CD14-positive monocyte (primary cell): ENCODE data around the gene TECPR2. TPM values are rescaled to one million over a fixed set of nuclear protein-coding genes. Genes with fewer than 3 reads are reported as not detected.

Experiments used
- DNase-seq, 3 donors: peaks; one replicate each; pipeline ENCODE4 v3.0.0-alpha.2; 2011 to 2022
- H2AFZ ChIP-seq: 2 replicates; pipeline ENCODE4 v1.6.0; 2012; ENCODE audit warnings: mild to moderate bottlenecking, low read depth, low read length, inconsistent platforms; ENCODE audit not compliant: insufficient read depth, poor library complexity, severe bottlenecking
- H3K27ac ChIP-seq, 2 donors: 1 replicate in 1 of 2; 2 replicates in 1 of 2; pipeline ENCODE4 v1.5.1; 2012 to 2013; ENCODE audit warnings: low read length in 2 of 2, control low read depth in 1 of 2, inconsistent platforms in 1 of 2, low read depth in 1 of 2, mild to moderate bottlenecking in 1 of 2
- H3K27me3 ChIP-seq, 2 donors: one replicate each; pipeline versions ENCODE4 v1.6.0 to v1.6.1; 2011 to 2013; ENCODE audit warnings: low read length in 2 of 2; ENCODE audit not compliant: control insufficient read depth in 2 of 2, insufficient read depth in 2 of 2
- H3K36me3 ChIP-seq, 2 donors: replicated peaks in 1 of 2; 1 replicate in 1 of 2; 2 replicates in 1 of 2; pipeline versions ENCODE4 v1.5.1 to v1.6.1; 2012 to 2013; ENCODE audit warnings: low read length in 2 of 2, control low read depth in 1 of 2, inconsistent platforms in 1 of 2, mild to moderate bottlenecking in 1 of 2; ENCODE audit not compliant: insufficient read depth in 2 of 2, control insufficient read depth in 1 of 2
- H3K4me1 ChIP-seq, 2 donors: 1 replicate in 1 of 2; 2 replicates in 1 of 2; pipeline versions ENCODE4 v1.5.1 to v1.6.1; 2012 to 2013; ENCODE audit warnings: low read length in 2 of 2, control low read depth in 1 of 2, inconsistent platforms in 1 of 2, mild to moderate bottlenecking in 1 of 2, moderate library complexity in 1 of 2; ENCODE audit not compliant: insufficient read depth in 2 of 2, control insufficient read depth in 1 of 2
- H3K4me2 ChIP-seq: replicated peaks from 2 replicates; pipeline ENCODE3; 2012; ENCODE audit warnings: low read length, moderate library complexity, mild to moderate bottlenecking; ENCODE audit not compliant: poor library complexity, severe bottlenecking; ENCODE audit errors: extremely low read depth
- H3K4me3 ChIP-seq, 3 experiments: fragments of 200-600 bp in 1 of 3; sonication (generic) in 1 of 3; replicated peaks in 1 of 3; 1 replicate in 2 of 3; 2 replicates in 1 of 3; pipeline ENCODE4 v1.5.1; 2011 to 2013; ENCODE audit warnings: low read length in 3 of 3, mild to moderate bottlenecking in 3 of 3, control low read depth in 2 of 3, low read depth in 2 of 3, inconsistent platforms in 1 of 3, moderate library complexity in 1 of 3
- H3K79me2 ChIP-seq: 2 replicates; pipeline ENCODE4 v1.6.0; 2012; ENCODE audit warnings: mild to moderate bottlenecking, control low read depth, inconsistent platforms, low read length, moderate library complexity; ENCODE audit not compliant: insufficient read depth
- H3K9ac ChIP-seq: 2 replicates; pipeline ENCODE4 v1.6.0; 2017; ENCODE audit warnings: low read length, mild to moderate bottlenecking; ENCODE audit not compliant: insufficient read depth, poor library complexity, severe bottlenecking
- H3K9me3 ChIP-seq, 2 donors: replicated peaks in 1 of 2; 1 replicate in 1 of 2; 2 replicates in 1 of 2; pipeline versions ENCODE4 v1.5.1 to v1.6.1; 2012 to 2013; ENCODE audit warnings: low read length in 2 of 2, control low read depth in 1 of 2; ENCODE audit not compliant: control insufficient read depth in 1 of 2, insufficient read depth in 1 of 2
- H4K20me1 ChIP-seq: 2 replicates; pipeline ENCODE4 v1.6.0; 2012; ENCODE audit warnings: mild to moderate bottlenecking, low read length, control low read depth, moderate library complexity; ENCODE audit not compliant: insufficient read depth
- H3K27ac Mint-ChIP-seq, 7 donors: one replicate each; pipeline ENCODE4 v1.8.0; 2020; ENCODE audit warnings: mild to moderate bottlenecking in 7 of 7, mixed read lengths in 7 of 7, moderate library complexity in 6 of 7, inconsistent platforms in 2 of 7
- H3K27me3 Mint-ChIP-seq, 3 donors: one replicate each; pipeline ENCODE4 v1.8.0; 2021 to 2022; ENCODE audit warnings: low read depth in 3 of 3, mild to moderate bottlenecking in 3 of 3, mixed read lengths in 3 of 3, moderate library complexity in 3 of 3, inconsistent platforms in 1 of 3
- H3K36me3 Mint-ChIP-seq, 2 donors: one replicate each; pipeline ENCODE4 v1.8.0; 2020; ENCODE audit warnings: mixed read lengths in 2 of 2, inconsistent platforms in 1 of 2, mild to moderate bottlenecking in 1 of 2
- H3K4me1 Mint-ChIP-seq: one replicate; pipeline ENCODE4 v1.8.0; 2020; ENCODE audit warnings: mild to moderate bottlenecking, mixed read lengths
- H3K4me3 Mint-ChIP-seq, 2 donors: one replicate each; pipeline ENCODE4 v1.8.0; 2020; ENCODE audit warnings: mild to moderate bottlenecking in 2 of 2, mixed read lengths in 2 of 2, moderate library complexity in 1 of 2
- H3K9me3 Mint-ChIP-seq, 7 donors: one replicate each; pipeline ENCODE4 v1.8.0; 2020 to 2022; ENCODE audit warnings: mixed read lengths in 7 of 7, mild to moderate bottlenecking in 6 of 7, moderate library complexity in 6 of 7, inconsistent platforms in 2 of 7
- WGBS: methylation state at CpG from one replicate; pipeline ENCODE4 v1.1.5; 2013; ENCODE audit warnings: missing lambda C conversion rate; ENCODE audit not compliant: insufficient coverage; 5-methylcytosine and 5-hydroxymethylcytosine counted together
- intact Hi-C, 2 donors: fragments of 100-400 bp; cut with micrococcal nuclease; formaldehyde crosslinking; loops; one replicate each; pipeline versions ENCODE4 v1.15.0 to v1.15.1; 2023
- polyA plus RNA-seq, 3 donors: library from polyadenylated mRNA; depleted of rRNA in 1 of 3; unstranded in 2 of 3; stranded (reverse) in 1 of 3; fragments of 300-500 nt in 2 of 3; fragments of >200 nt in 1 of 3; fragmentation: Illumina TruSeq in 2 of 3; gene quantifications; 1 replicate in 2 of 3; 2 replicates in 1 of 3; pipeline ENCODE4 v1.2.3, GENCODE V29; 2012 to 2021
- TF ChIP-seq, protein P1 (sequence below): fragments of 200-600 bp; IDR thresholded peaks from one replicate; pipeline ENCODE4 v1.8.0; 2022; ENCODE audit warnings: antibody characterized with exemption, mild to moderate bottlenecking

The TECPR2 gene
- polyA plus RNA-seq, 3 donors, result 2.8 to 10.4 (median 6.4) TPM

DNA sequence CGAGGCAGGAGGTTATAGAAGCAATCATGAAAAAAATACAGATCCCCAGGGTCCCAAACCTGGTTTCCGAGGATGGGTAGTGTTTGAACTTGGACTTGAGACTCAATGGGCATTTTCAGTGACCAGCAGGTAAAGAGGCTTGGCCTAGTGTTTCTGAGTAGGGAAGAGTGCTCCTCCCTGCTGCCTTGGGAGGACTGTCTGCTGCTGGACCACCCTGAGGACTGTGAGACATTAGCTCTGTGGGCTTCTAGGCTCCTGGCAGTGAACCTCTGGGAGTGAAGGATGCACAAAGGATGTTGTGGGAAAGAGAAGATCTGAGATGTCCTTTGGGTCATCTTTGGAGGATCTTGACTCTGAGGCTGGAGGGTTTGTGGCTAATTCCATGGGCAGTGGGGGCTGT lies 116.4 kb downstream of the TECPR2 start:
- Histone ChIP-seq H3K9ac (no peak overlapping the region), H2AFZ (no peak overlapping the region), H3K79me2 (no peaks in the 10 kb centered on the region), H3K4me3 (no peak overlapping the region), H3K4me2 (no peak overlapping the region), H3K36me3 (peaks cover 8 to 14% of the 10 kb centered on the region in 2 donors), H3K4me1 (peaks cover 3 to 5% of the 10 kb centered on the region in 2 donors), H3K9me3 (no peaks in the 10 kb centered on the region), H3K27ac (peak overlapping the region in 1 of 2 donors; percentile 69), H3K27me3 (no peaks in the 10 kb centered on the region), H4K20me1 (no peaks in the 10 kb centered on the region)
- H3K4me1 Mint-ChIP-seq, result peaks cover 11% of the 10 kb centered on the region
- H3K4me3 Mint-ChIP-seq, result no peak overlapping the region
- TF ChIP-seq, protein P1, sequence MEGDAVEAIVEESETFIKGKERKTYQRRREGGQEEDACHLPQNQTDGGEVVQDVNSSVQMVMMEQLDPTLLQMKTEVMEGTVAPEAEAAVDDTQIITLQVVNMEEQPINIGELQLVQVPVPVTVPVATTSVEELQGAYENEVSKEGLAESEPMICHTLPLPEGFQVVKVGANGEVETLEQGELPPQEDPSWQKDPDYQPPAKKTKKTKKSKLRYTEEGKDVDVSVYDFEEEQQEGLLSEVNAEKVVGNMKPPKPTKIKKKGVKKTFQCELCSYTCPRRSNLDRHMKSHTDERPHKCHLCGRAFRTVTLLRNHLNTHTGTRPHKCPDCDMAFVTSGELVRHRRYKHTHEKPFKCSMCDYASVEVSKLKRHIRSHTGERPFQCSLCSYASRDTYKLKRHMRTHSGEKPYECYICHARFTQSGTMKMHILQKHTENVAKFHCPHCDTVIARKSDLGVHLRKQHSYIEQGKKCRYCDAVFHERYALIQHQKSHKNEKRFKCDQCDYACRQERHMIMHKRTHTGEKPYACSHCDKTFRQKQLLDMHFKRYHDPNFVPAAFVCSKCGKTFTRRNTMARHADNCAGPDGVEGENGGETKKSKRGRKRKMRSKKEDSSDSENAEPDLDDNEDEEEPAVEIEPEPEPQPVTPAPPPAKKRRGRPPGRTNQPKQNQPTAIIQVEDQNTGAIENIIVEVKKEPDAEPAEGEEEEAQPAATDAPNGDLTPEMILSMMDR, result no peak
- no peak for DNase-seq
- peaks cover 26 to 32% of the 10 kb centered on the region in 2 donors for H3K36me3 Mint-ChIP-seq
- peak overlapping the region in 5 of 7 donors; percentile 1 to 73 (median 64) for H3K27ac Mint-ChIP-seq
- H3K27me3 Mint-ChIP-seq, result no peaks in the 10 kb centered on the region
- peaks cover 0 to 12% (median 4%) of the 10 kb centered on the region in 7 donors for H3K9me3 Mint-ChIP-seq
- WGBS, result 92% methylated on average over 2 of the region's 2 CpGs
- intact Hi-C loops, result no loop called here

DNA sequence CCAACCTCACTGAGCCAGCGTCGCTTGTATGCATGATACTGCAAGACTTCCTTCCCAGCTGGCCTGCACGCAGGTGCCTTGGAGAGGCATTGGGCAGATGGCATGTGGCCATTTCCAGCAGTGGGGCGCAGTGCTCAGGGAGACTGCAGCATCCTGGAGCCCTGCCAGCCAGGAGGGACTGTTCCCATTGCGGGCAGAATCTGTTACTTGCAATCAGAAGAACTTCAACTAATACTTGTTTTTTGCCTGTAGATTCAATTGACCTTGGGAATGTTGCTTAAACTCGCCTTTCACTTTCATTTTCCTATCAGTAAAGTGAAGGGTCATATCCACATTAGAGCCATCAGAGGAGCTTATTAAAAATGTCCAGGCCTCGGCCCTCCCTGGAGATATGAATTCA lies 117.0 kb downstream of the TECPR2 start:
- no peaks in the 10 kb centered on the region for H3K27me3 ChIP-seq
- peaks cover 3 to 5% of the 10 kb centered on the region in 2 donors for H3K4me1 ChIP-seq
- H3K9me3 ChIP-seq, result no peaks in the 10 kb centered on the region
- H3K27me3 Mint-ChIP-seq, result no peaks in the 10 kb centered on the region
- DNase-seq, result no peak
- no peaks in the 10 kb centered on the region for H3K79me2 ChIP-seq
- peaks cover 0 to 12% (median 4%) of the 10 kb centered on the region in 7 donors for H3K9me3 Mint-ChIP-seq
- H3K4me2 ChIP-seq, result no peak overlapping the region
- no peaks in the 10 kb centered on the region for H4K20me1 ChIP-seq
- H2AFZ ChIP-seq, result no peak overlapping the region
- peak overlapping the region in 3 of 7 donors; percentile 1 to 73 (median 64) for H3K27ac Mint-ChIP-seq
- no peak overlapping the region for H3K4me3 ChIP-seq
- H3K27ac ChIP-seq, result peak overlapping the region in 1 of 2 donors; percentile 69
- intact Hi-C loops, result no loop called here
- WGBS, result 64% methylated on average over 6 of the region's 7 CpGs
- TF ChIP-seq, protein P1, result no peak
- H3K9ac ChIP-seq, result no peak overlapping the region
- peaks cover 8 to 12% of the 10 kb centered on the region in 2 donors for H3K36me3 ChIP-seq
- peaks cover 11% of the 10 kb centered on the region for H3K4me1 Mint-ChIP-seq
- H3K36me3 Mint-ChIP-seq, result peaks cover 26 to 28% of the 10 kb centered on the region in 2 donors
- H3K4me3 Mint-ChIP-seq, result peak overlapping the region in 1 of 2 donors; percentile 63
